ENCODE data around the gene IFITM10.

Gene IFITM10

DNA sequence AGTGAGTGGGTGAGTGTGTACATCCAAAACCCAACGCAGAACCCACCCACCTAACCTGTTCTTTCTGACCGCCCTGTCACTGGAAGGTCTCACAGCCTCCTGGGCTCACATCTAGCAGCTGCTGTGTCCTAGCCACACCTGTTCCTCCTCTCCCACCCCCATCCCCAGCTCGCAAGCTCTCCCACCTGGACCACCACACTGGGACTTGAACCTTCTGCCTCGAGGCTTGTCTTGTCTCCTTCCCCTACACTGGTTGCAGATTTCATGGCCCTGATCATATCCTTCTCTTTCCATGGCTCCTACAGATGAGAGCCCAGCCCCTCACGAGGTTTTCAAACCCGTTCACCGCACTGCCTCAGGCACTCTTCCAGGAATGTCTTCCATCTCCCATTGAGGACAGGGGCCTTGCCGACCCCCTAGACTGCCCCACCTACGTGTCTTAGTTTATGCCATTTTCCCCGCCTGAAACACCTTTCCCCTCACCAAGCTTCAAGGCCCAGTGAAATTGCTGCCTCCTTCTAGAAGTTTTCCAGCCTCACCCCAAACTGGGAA is 6.7 kb downstream of the IFITM10 start:
- no peak overlapping the region for H3K9ac ChIP-seq (ENCODE audit: low read length)
- no peaks in the 10 kb centered on the region for H3K4me1 ChIP-seq (ENCODE audit: control insufficient read depth, insufficient read depth, low read length)
- H3K27ac ChIP-seq (ENCODE audit: low read depth, low read length), result no peak overlapping the region
- no peaks in the 10 kb centered on the region for H3K27me3 ChIP-seq (ENCODE audit: control insufficient read depth, insufficient read depth, low read length)
- H3K36me3 ChIP-seq (ENCODE audit: control insufficient read depth, insufficient read depth, low read length), result no peaks in the 10 kb centered on the region
- H3K4me3 ChIP-seq (ENCODE audit: low read length), result no peak overlapping the region

DNA sequence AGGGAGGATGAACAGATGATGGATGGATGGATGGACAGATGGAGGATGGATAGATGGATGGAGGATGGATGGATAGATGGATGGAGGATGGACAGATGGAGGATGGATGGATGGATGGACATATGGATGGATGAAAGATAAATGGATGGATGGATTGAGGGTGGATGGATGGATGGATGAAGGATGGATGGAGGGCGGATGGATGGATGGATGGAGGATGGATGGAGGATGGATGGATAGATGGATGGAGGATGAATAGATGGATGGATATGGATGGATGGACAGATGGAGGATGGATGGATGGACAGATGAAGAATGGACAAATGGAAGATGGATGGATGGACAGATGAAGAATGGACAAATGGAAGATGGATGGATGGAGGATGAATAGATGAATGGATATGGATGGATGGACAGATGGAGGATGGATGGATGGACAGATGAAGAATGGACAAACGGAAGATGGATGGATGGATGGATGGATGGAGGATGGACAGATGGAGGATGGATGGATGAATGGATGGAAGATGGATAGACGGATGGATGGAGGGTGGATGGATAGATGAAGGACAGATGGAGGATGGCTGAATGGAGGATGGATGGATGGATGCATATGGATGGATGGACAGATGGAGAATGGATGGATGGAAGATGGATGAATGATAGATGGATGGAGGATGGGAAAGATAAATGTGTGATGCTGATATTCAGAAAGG is 7.4 kb downstream of the IFITM10 start:
- no peaks in the 10 kb centered on the region for H3K27me3 ChIP-seq (ENCODE audit: control insufficient read depth, insufficient read depth, low read length)
- H3K36me3 ChIP-seq (ENCODE audit: control insufficient read depth, insufficient read depth, low read length), result no peaks in the 10 kb centered on the region
- no peak overlapping the region for H3K27ac ChIP-seq (ENCODE audit: low read depth, low read length)
- H3K4me3 ChIP-seq (ENCODE audit: low read length), result no peak overlapping the region
- H3K4me1 ChIP-seq (ENCODE audit: control insufficient read depth, insufficient read depth, low read length), result no peaks in the 10 kb centered on the region
- H3K9ac ChIP-seq (ENCODE audit: low read length), result no peak overlapping the region

DNA sequence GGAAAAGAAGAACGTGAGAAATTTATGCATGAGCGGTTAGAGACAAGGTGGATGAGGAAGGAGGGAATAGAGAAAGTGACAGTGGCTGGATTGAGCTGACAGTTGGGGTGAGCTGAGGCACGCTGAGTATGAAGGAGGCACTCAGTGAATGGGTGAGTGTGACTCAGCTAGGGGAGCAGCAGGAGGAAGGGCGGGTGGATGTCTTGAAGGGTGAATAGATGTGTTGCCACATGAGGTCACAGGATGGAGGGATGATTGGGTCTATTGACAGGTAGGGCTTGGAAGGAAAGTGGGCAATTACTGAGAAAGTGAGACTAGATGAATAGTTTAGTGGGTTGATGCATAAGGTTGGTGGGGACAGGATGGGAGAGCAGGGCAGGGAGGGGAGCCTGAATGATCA is 8.0 kb downstream of the IFITM10 start:
- Histone ChIP-seq H3K4me1 (ENCODE audit: control insufficient read depth, insufficient read depth, low read length) (no peaks in the 10 kb centered on the region), H3K27ac (ENCODE audit: low read depth, low read length) (no peak overlapping the region), H3K9ac (ENCODE audit: low read length) (no peak overlapping the region), H3K4me3 (ENCODE audit: low read length) (no peak overlapping the region), H3K27me3 (ENCODE audit: control insufficient read depth, insufficient read depth, low read length) (no peaks in the 10 kb centered on the region), H3K36me3 (ENCODE audit: control insufficient read depth, insufficient read depth, low read length) (no peaks in the 10 kb centered on the region)

DNA sequence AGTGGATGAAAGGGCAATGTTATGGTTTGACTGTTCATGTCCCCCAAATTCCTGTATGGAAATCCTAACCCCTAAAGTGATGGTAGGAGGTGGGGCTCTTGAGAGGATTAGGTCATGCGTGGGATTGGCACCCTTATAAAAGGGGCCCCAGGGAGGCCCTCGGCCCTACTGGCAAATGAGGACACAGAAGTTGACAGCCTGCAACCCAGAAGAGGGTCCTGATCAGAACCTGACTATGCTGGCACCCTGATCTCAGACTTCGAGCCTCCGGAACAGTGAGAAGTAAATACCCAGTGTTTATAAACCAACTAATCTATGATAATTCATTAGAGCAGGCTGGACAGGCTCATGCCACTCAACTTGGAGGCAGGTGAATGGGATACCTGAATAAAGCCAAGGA is 8.7 kb downstream of the IFITM10 start:
- no peaks in the 10 kb centered on the region for H3K4me1 ChIP-seq (ENCODE audit: control insufficient read depth, insufficient read depth, low read length)
- H3K9ac ChIP-seq (ENCODE audit: low read length), result no peak overlapping the region
- H3K36me3 ChIP-seq (ENCODE audit: control insufficient read depth, insufficient read depth, low read length), result no peaks in the 10 kb centered on the region
- H3K4me3 ChIP-seq (ENCODE audit: low read length), result no peak overlapping the region
- no peak overlapping the region for H3K27ac ChIP-seq (ENCODE audit: low read depth, low read length)
- no peaks in the 10 kb centered on the region for H3K27me3 ChIP-seq (ENCODE audit: control insufficient read depth, insufficient read depth, low read length)

DNA sequence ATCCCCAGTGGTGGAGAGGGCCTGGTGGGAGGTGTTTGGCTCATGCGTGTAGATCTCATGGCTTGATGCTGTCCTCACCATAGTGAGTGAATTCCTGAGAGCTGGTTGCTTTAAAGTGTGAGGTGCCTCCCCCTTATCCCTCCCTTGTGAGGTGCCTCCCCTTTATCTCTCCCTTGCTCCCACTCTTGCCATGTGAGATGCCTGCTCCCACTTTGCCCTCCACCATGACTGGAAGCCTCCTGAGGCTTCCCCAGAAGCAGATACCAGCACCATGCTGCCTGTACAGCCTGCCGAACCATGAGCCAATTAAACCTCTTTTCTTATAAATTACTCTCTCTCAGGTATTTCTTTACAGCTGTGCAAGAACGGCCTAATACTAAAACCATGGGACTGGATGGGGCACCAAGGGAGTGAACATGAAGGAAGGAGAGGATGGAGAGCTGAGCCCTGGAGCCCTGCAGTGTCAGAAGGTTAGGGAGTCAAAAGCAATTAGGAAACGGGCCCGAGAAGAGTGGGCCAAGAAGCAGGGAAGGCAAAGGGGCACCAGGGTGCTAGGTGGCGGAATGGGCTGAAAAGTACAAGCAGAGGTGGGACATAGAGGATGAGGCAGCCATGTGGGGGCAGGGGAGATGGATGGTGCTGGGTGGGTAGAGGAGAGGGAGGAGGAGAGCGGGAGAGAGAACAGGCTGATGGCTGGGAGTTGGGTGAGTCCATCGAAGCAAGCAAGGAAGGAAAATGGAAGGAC is 9.4 kb downstream of the IFITM10 start:
- Histone ChIP-seq H3K9ac (ENCODE audit: low read length) (no peak overlapping the region), H3K4me3 (ENCODE audit: low read length) (no peak overlapping the region), H3K27me3 (ENCODE audit: control insufficient read depth, insufficient read depth, low read length) (peaks cover 2% of the 10 kb centered on the region), H3K4me1 (ENCODE audit: control insufficient read depth, insufficient read depth, low read length) (no peaks in the 10 kb centered on the region), H3K36me3 (ENCODE audit: control insufficient read depth, insufficient read depth, low read length) (no peaks in the 10 kb centered on the region), H3K27ac (ENCODE audit: low read depth, low read length) (no peak overlapping the region)

GRCh38 chr11:1739576-1739975 is 10.8 kb downstream of the IFITM10 start:
- Histone ChIP-seq H3K27ac (ENCODE audit: low read depth, low read length) (no peak overlapping the region), H3K9ac (ENCODE audit: low read length) (no peak overlapping the region), H3K4me1 (ENCODE audit: control insufficient read depth, insufficient read depth, low read length) (no peaks in the 10 kb centered on the region), H3K4me3 (ENCODE audit: low read length) (no peak overlapping the region), H3K36me3 (ENCODE audit: control insufficient read depth, insufficient read depth, low read length) (no peaks in the 10 kb centered on the region), H3K27me3 (ENCODE audit: control insufficient read depth, insufficient read depth, low read length) (peaks cover 2% of the 10 kb centered on the region)

DNA sequence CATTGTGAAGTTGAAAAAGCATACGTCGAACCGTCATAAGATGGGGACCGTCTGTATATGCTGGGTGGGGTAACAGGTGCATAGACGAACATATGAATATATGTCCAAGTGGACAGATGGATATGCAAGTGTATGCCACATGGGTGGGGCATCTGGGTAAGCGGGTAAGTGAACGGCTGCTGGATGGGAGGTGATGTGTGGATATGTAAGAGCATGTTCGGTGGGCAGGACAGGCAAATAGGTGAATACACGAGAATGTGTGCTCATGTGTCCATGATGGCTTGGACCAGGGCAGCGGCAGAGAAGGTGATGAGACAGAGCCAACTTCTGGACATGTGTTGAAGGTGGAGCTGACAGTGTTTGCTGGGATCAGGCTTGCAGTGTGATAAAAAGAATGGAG is 12.0 kb downstream of the IFITM10 start:
- Histone ChIP-seq H3K36me3 (ENCODE audit: control insufficient read depth, insufficient read depth, low read length) (no peaks in the 10 kb centered on the region), H3K4me1 (ENCODE audit: control insufficient read depth, insufficient read depth, low read length) (no peaks in the 10 kb centered on the region), H3K4me3 (ENCODE audit: low read length) (no peak overlapping the region), H3K27ac (ENCODE audit: low read depth, low read length) (no peak overlapping the region), H3K9ac (ENCODE audit: low read length) (no peak overlapping the region), H3K27me3 (ENCODE audit: control insufficient read depth, insufficient read depth, low read length) (peaks cover 4% of the 10 kb centered on the region)

GRCh38 chr11:1737080-1737757 is 13.2 kb downstream of the IFITM10 start:
- H3K27ac ChIP-seq (ENCODE audit: low read depth, low read length), result no peak overlapping the region
- no peak overlapping the region for H3K4me3 ChIP-seq (ENCODE audit: low read length)
- peaks cover 7% of the 10 kb centered on the region for H3K27me3 ChIP-seq (ENCODE audit: control insufficient read depth, insufficient read depth, low read length)
- no peak overlapping the region for H3K9ac ChIP-seq (ENCODE audit: low read length)
- H3K36me3 ChIP-seq (ENCODE audit: control insufficient read depth, insufficient read depth, low read length), result no peaks in the 10 kb centered on the region
- no peaks in the 10 kb centered on the region for H3K4me1 ChIP-seq (ENCODE audit: control insufficient read depth, insufficient read depth, low read length)

DNA sequence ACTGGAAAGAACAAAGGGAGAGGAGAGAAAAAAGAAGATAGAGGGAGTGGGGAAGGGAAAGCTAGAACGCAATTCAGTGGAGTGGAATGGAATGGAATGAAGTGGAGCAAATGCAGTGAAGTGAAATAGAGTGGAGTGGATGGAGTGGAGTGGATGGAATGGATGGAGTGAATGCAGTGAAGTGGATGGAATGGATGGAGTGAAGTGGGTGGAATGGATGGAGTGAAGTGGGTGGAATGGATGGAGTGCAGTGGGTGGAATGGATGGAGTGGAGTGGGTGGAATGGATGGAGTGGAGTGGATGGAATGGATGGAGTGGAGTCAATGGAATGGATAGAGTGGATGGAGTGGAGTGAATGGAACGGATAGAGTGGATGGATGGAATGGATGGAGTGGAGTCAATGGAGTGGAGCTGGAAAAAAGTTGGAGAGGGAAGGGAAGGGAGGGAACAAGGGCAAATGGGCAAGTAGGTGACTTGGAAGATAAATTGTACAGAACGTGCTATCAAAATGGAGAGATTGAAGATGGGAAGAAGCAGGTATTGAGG is 13.9 kb downstream of the IFITM10 start:
- no peaks in the 10 kb centered on the region for H3K36me3 ChIP-seq (ENCODE audit: control insufficient read depth, insufficient read depth, low read length)
- H3K4me1 ChIP-seq (ENCODE audit: control insufficient read depth, insufficient read depth, low read length), result no peaks in the 10 kb centered on the region
- no peak overlapping the region for H3K27ac ChIP-seq (ENCODE audit: low read depth, low read length)
- H3K9ac ChIP-seq (ENCODE audit: low read length), result no peak overlapping the region
- no peak overlapping the region for H3K4me3 ChIP-seq (ENCODE audit: low read length)
- H3K27me3 ChIP-seq (ENCODE audit: control insufficient read depth, insufficient read depth, low read length), result peaks cover 8% of the 10 kb centered on the region

DNA sequence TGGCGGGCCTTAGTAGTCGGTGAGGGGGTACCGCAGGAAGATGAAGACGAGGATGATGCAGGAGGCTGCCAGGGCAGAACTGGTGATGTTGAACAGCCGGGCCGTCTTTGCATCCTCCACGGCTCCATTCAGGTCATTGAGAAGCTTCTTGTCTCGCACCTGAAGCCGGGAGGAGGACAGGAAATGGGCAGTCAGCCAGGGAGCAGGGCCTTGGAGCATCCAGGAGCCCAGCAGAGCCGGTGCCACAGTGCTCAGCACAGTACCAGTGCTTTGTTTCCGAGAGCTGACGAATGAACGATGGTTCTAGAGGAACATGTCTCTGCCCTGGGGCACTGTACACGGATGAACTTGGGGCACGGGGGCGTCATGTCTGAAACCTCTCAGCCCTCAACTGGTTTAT is 15.1 kb downstream of the IFITM10 start:
- Histone ChIP-seq H3K27ac (ENCODE audit: low read depth, low read length) (no peak overlapping the region), H3K4me3 (ENCODE audit: low read length) (no peak overlapping the region), H3K27me3 (ENCODE audit: control insufficient read depth, insufficient read depth, low read length) (peaks cover 9% of the 10 kb centered on the region), H3K4me1 (ENCODE audit: control insufficient read depth, insufficient read depth, low read length) (no peaks in the 10 kb centered on the region), H3K9ac (ENCODE audit: low read length) (no peak overlapping the region), H3K36me3 (ENCODE audit: control insufficient read depth, insufficient read depth, low read length) (no peaks in the 10 kb centered on the region)

DNA sequence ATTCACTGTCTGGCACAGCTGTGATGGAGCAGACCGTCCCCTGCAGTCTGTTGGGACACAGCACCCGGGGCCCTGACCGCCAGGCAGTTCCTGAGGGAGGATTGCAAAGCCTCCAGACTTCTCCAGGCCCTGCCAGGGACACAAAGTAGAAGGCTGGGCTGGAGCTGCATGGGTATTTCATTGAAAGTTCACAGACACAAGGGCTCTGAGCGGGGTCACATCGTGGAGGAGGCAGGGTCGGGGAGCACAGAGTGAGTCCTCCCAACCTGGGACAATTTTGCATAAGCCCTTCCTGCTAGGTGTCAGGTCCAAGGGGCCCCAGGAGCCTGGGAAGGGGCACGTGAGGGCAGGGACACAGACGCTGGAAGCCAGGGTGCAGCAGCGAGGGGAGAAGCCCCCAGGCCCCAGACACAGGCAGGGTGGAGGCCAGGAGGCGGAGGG is 15.7 kb downstream of the IFITM10 start:
- Histone ChIP-seq H3K4me1 (ENCODE audit: control insufficient read depth, insufficient read depth, low read length) (no peaks in the 10 kb centered on the region), H3K27ac (ENCODE audit: low read depth, low read length) (no peak overlapping the region), H3K4me3 (ENCODE audit: low read length) (no peak overlapping the region), H3K36me3 (ENCODE audit: control insufficient read depth, insufficient read depth, low read length) (no peaks in the 10 kb centered on the region), H3K9ac (ENCODE audit: low read length) (no peak overlapping the region), H3K27me3 (ENCODE audit: control insufficient read depth, insufficient read depth, low read length) (peaks cover 9% of the 10 kb centered on the region)

All from rectal smooth muscle tissue (tissue), 1 donor.